Measurements from ENCODE around the gene JAML. TPM values are rescaled to one million over a fixed set of nuclear protein-coding genes. Genes with fewer than 3 reads are reported as not detected.

The JAML gene
- total RNA-seq, 1 experiment from 2014 or later: 5.4 TPM

DNA sequence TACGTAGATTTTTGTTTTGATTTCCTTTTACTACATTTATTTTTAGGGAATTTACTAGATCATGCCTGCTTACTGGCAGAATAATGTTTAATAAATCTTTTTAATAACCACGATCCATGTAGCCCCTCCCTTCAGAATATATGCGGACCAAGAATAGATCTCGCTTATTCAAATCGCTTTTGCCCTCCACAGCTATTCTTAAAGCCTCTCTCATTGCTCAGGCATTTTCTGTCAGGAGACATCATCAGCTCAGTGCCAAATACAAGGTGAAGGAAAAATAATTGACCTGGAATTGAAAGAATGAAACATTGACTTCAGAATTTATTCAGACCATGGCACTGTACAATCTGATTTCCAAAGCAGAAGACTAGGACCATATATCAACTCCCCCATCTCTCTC lies 10.0 kb upstream of the JAML start:
- no peak overlapping the region for H3K9ac ChIP-seq (ENCODE audit: low read length)
- no peaks in the 10 kb centered on the region for H3K36me3 ChIP-seq (ENCODE audit: insufficient read depth, low read length)
- H3K9me3 ChIP-seq (ENCODE audit: low read length): no peaks in the 10 kb centered on the region
- peak overlapping the region; percentile 45; the same call in 1 of the 2 replicates for H3K27ac ChIP-seq (ENCODE audit: low read length)
- H3K9me2 ChIP-seq (replicated peaks; ENCODE audit: insufficient read depth, low read length): no peaks in the 10 kb centered on the region
- H3K4me2 ChIP-seq (ENCODE audit: low read depth, low read length, poor library complexity, severe bottlenecking): peak overlapping the region; percentile 19
- no peak for DNase-seq
- H3K4me1 ChIP-seq (ENCODE audit: low read length): peaks cover 28% of the 10 kb centered on the region
- H2AFZ ChIP-seq (ENCODE audit: low read length): no peak overlapping the region
- no peaks in the 10 kb centered on the region for H3K27me3 ChIP-seq (ENCODE audit: low read length)
- H3K4me3 ChIP-seq (ENCODE audit: low read length): no peak overlapping the region
- no peaks in the 10 kb centered on the region for H4K20me1 ChIP-seq (ENCODE audit: insufficient read depth, low read depth, low read length)
- H3K79me2 ChIP-seq (ENCODE audit: low read length): no peaks in the 10 kb centered on the region

DNA sequence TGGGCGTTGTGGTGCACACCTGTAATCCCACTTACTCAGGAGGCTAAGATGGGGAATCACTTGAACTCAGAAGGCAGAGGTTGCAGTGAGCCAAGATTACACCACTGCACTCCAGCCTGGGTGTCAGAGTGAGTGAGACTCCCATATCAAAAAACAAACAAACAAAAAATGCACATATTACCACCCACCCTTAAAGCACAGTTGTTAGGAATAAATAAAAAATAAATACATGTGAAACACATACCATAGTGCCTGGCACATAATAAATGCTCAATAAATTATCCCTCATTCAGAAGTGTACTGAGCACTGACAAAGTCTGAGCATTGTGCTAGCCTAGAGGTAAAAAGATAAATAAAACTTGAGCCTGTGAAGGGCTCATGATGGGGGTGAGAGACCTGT lies 9.0 kb upstream of the JAML start:
- H3K9ac ChIP-seq (ENCODE audit: low read length): no peak overlapping the region
- no peaks in the 10 kb centered on the region for H3K36me3 ChIP-seq (ENCODE audit: insufficient read depth, low read length)
- no peaks in the 10 kb centered on the region for H4K20me1 ChIP-seq (ENCODE audit: insufficient read depth, low read depth, low read length)
- H3K27ac ChIP-seq (ENCODE audit: low read length): no peak overlapping the region
- no peak overlapping the region for H3K4me3 ChIP-seq (ENCODE audit: low read length)
- no peaks in the 10 kb centered on the region for H3K27me3 ChIP-seq (ENCODE audit: low read length)
- H3K9me2 ChIP-seq (replicated peaks; ENCODE audit: insufficient read depth, low read length): no peaks in the 10 kb centered on the region
- DNase-seq: no peak
- H2AFZ ChIP-seq (ENCODE audit: low read length): no peak overlapping the region
- H3K4me2 ChIP-seq (ENCODE audit: low read depth, low read length, poor library complexity, severe bottlenecking): no peak overlapping the region
- H3K79me2 ChIP-seq (ENCODE audit: low read length): no peaks in the 10 kb centered on the region
- H3K9me3 ChIP-seq (ENCODE audit: low read length): no peaks in the 10 kb centered on the region
- peaks cover 38% of the 10 kb centered on the region for H3K4me1 ChIP-seq (ENCODE audit: low read length)

DNA sequence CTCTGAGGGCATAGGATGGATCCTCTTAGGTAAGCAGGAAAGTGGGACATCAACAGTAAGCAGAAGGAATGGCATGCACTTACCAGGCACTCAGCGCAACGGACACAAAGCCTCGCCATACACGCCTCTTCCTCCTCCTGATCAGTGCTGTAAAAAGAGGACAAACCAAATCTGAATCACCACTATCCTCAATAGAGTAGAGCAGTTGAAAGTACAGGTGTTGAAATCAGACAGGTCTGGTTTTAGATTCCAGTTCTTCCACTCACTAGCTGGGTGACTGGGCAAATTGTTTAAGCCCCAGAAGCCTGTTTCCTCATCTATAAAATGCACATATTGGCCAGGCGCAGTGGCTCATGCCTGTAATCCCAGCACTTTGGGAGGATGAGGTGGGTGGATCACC lies 8.6 kb upstream of the JAML start:
- Histone ChIP-seq H3K4me2 (ENCODE audit: low read depth, low read length, poor library complexity, severe bottlenecking) (no peak overlapping the region), H2AFZ (ENCODE audit: low read length) (no peak overlapping the region), H3K27ac (ENCODE audit: low read length) (no peak overlapping the region), H3K4me1 (ENCODE audit: low read length) (peaks cover 41% of the 10 kb centered on the region), H3K27me3 (ENCODE audit: low read length) (no peaks in the 10 kb centered on the region), H3K36me3 (ENCODE audit: insufficient read depth, low read length) (no peaks in the 10 kb centered on the region), H3K79me2 (ENCODE audit: low read length) (no peaks in the 10 kb centered on the region), H3K4me3 (ENCODE audit: low read length) (no peak overlapping the region), H3K9me3 (ENCODE audit: low read length) (no peaks in the 10 kb centered on the region), H3K9ac (ENCODE audit: low read length) (no peak overlapping the region), H3K9me2 (replicated peaks; ENCODE audit: insufficient read depth, low read length) (no peaks in the 10 kb centered on the region), H4K20me1 (ENCODE audit: insufficient read depth, low read depth, low read length) (no peaks in the 10 kb centered on the region)
- no peak for DNase-seq

DNA sequence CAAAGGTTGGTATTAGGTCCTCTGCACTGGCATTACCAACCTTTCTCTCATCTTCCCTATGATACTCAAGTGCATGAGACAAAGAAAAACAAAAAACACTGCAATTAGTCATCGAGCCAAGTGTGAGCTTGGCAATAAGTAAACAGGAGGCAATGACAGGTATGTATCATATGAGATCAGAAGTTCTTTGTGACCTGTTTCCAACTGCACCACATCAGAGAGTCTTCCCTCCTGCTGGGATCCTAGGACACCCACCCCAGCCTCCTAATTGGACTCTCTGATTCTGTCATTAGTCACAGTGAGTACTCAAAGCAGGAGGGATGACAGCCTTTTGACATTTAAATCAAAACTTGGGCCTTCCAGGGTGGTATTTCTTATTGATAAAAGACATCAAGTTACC lies 7.8 kb upstream of the JAML start:
- peaks cover 45% of the 10 kb centered on the region for H3K4me1 ChIP-seq (ENCODE audit: low read length)
- no peak for DNase-seq
- H3K9me3 ChIP-seq (ENCODE audit: low read length): no peaks in the 10 kb centered on the region
- no peaks in the 10 kb centered on the region for H3K9me2 ChIP-seq (replicated peaks; ENCODE audit: insufficient read depth, low read length)
- H3K36me3 ChIP-seq (ENCODE audit: insufficient read depth, low read length): no peaks in the 10 kb centered on the region
- H3K79me2 ChIP-seq (ENCODE audit: low read length): no peaks in the 10 kb centered on the region
- H3K4me3 ChIP-seq (ENCODE audit: low read length): no peak overlapping the region
- H3K27ac ChIP-seq (ENCODE audit: low read length): no peak overlapping the region
- H2AFZ ChIP-seq (ENCODE audit: low read length): no peak overlapping the region
- no peak overlapping the region for H3K9ac ChIP-seq (ENCODE audit: low read length)
- no peaks in the 10 kb centered on the region for H4K20me1 ChIP-seq (ENCODE audit: insufficient read depth, low read depth, low read length)
- no peak overlapping the region for H3K4me2 ChIP-seq (ENCODE audit: low read depth, low read length, poor library complexity, severe bottlenecking)
- no peaks in the 10 kb centered on the region for H3K27me3 ChIP-seq (ENCODE audit: low read length)

DNA sequence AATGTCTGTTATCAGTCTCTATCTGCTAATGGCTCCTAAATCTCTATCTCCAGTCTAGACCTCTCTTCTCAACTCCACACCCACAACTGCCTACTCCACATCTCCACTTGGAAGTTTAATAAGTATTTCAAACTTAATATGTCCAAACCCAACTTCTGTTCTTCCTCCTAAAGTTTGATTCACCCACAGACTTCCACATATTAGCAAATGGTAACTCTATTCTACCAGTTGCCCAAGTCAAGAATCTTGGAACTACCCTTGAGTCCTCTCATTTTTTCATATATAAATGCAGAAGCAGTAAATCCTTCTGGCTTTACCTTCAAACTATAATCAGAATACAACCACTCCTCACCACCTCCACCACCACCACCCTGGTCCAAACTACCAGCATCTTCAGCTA lies 6.7 kb upstream of the JAML start:
- H3K9me2 ChIP-seq (replicated peaks; ENCODE audit: insufficient read depth, low read length): no peaks in the 10 kb centered on the region
- peaks cover 51% of the 10 kb centered on the region for H3K4me1 ChIP-seq (ENCODE audit: low read length)
- H3K27me3 ChIP-seq (ENCODE audit: low read length): no peaks in the 10 kb centered on the region
- no peak overlapping the region for H2AFZ ChIP-seq (ENCODE audit: low read length)
- no peak overlapping the region for H3K9ac ChIP-seq (ENCODE audit: low read length)
- no peaks in the 10 kb centered on the region for H3K36me3 ChIP-seq (ENCODE audit: insufficient read depth, low read length)
- no peaks in the 10 kb centered on the region for H3K79me2 ChIP-seq (ENCODE audit: low read length)
- no peak for DNase-seq
- no peak overlapping the region for H3K4me3 ChIP-seq (ENCODE audit: low read length)
- H3K9me3 ChIP-seq (ENCODE audit: low read length): no peaks in the 10 kb centered on the region
- 0 out of 2 replicates have a peak overlapping the region, but pooled peaks have one; percentile 22 for H3K27ac ChIP-seq (ENCODE audit: low read length)
- no peaks in the 10 kb centered on the region for H4K20me1 ChIP-seq (ENCODE audit: insufficient read depth, low read depth, low read length)
- no peak overlapping the region for H3K4me2 ChIP-seq (ENCODE audit: low read depth, low read length, poor library complexity, severe bottlenecking)

DNA sequence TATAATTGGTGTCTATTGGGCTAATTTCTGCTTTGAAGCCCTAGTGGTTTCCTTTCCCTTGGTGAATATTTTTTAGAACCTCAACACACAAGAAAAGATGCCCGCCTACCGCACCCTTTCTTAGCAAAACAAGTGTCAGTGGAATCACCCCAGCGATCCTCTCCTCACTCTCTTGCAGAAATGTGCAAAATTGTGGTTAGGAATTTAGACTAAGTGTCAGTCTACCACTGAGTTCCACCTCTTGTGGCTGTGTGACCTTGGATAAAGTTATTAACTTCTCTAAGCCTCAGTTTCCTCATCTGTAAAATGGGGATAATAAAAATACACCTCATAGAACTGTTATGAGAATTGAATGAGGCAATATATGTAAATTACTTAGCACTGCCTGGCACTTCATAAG lies 5.3 kb upstream of the JAML start:
- H3K4me2 ChIP-seq (ENCODE audit: low read depth, low read length, poor library complexity, severe bottlenecking): no peak overlapping the region
- H3K9me2 ChIP-seq (replicated peaks; ENCODE audit: insufficient read depth, low read length): no peaks in the 10 kb centered on the region
- no peak overlapping the region for H2AFZ ChIP-seq (ENCODE audit: low read length)
- peaks cover 5% of the 10 kb centered on the region; the same call in 1 of the 2 replicates for H3K9me3 ChIP-seq (ENCODE audit: low read length)
- H4K20me1 ChIP-seq (ENCODE audit: insufficient read depth, low read depth, low read length): no peaks in the 10 kb centered on the region
- H3K4me1 ChIP-seq (ENCODE audit: low read length): peaks cover 54% of the 10 kb centered on the region
- H3K9ac ChIP-seq (ENCODE audit: low read length): no peak overlapping the region
- H3K27ac ChIP-seq (ENCODE audit: low read length): peak overlapping the region; percentile 99
- H3K36me3 ChIP-seq (ENCODE audit: insufficient read depth, low read length): peaks cover 9% of the 10 kb centered on the region
- no peak for DNase-seq
- H3K27me3 ChIP-seq (ENCODE audit: low read length): no peaks in the 10 kb centered on the region
- H3K4me3 ChIP-seq (ENCODE audit: low read length): no peak overlapping the region
- no peaks in the 10 kb centered on the region for H3K79me2 ChIP-seq (ENCODE audit: low read length)

DNA sequence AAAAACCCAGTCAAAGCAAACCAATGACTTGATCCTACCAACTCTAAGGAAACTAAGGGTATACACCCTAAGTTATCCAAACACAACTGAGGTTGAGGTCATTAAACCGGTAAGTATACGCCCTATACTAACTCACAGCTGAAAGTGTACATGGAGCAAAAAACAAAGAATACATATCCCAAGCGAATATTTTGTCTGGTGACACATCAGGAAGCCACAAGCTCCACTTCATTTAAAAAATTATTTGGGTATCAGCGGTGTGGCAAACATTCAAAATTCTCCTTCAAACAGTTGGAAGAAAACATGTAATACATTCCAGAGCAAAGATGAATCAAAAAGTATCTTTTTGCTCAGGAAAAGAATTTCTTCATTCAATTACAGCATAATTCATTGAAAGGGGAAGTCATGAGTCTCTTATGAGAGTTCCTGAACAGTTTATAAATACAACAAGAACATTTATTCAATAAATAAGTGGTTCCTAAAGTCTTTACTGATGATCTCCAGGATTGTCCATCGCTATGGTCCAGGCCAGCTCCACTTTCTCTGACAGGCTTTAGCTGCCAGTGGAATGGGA lies 4.5 kb upstream of the JAML start:
- H3K9me3 ChIP-seq (ENCODE audit: low read length): peaks cover 5% of the 10 kb centered on the region; the same call in 1 of the 2 replicates
- H2AFZ ChIP-seq (ENCODE audit: low read length): no peak overlapping the region
- peaks cover 54% of the 10 kb centered on the region for H3K4me1 ChIP-seq (ENCODE audit: low read length)
- no peak overlapping the region for H3K4me3 ChIP-seq (ENCODE audit: low read length)
- H3K27me3 ChIP-seq (ENCODE audit: low read length): no peaks in the 10 kb centered on the region
- H3K36me3 ChIP-seq (ENCODE audit: insufficient read depth, low read length): peaks cover 9% of the 10 kb centered on the region
- no peak overlapping the region for H3K9ac ChIP-seq (ENCODE audit: low read length)
- no peaks in the 10 kb centered on the region for H3K9me2 ChIP-seq (replicated peaks; ENCODE audit: insufficient read depth, low read length)
- H4K20me1 ChIP-seq (ENCODE audit: insufficient read depth, low read depth, low read length): no peaks in the 10 kb centered on the region
- no peaks in the 10 kb centered on the region for H3K79me2 ChIP-seq (ENCODE audit: low read length)
- DNase-seq: no peak
- H3K27ac ChIP-seq (ENCODE audit: low read length): peak overlapping the region; percentile 99
- H3K4me2 ChIP-seq (ENCODE audit: low read depth, low read length, poor library complexity, severe bottlenecking): no peak overlapping the region

DNA sequence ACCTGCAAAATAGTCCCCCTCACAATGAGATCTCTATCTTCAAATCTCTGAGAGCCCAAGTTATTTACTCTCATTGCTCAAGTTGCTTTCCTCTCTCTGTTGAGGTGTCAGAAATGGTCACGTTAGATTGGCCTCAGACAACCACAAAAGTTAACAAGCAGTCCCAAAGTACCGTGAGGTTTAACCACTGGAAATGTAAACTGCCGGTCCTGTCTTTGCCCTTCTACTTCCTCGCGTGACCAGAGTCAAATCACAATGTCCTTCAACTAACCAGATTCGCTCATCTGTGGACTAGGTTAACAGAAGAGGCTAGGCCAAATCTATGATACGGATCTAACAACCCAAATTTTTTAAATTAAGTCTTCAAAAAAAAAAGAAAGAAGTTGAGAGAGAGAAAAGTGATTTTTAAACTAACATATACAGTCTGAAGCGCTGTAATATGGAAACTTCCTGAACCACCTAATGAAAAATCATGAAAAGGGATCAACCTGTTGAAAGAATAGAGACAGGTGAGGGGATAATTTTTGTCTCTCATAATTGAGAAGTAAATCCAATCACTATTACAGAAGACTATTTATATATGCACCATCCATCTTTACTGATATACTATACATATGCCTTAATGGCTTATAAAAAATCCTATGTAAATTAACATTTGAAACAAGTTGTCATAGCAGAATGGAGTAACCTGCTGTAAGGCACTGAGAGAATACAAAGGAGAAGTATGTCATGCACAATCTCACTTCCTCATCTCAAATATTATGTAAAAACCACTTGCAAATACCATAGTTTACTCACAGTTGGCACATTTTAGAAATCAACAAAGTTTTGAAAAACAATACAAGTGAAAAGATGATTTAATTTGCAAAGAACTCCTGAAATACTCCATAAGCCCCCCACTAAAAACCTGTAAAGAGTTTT lies 3.3 kb upstream of the JAML start:
- H3K4me3 ChIP-seq (ENCODE audit: low read length): peak overlapping the region; percentile 23; the same call in 1 of the 2 replicates
- peak overlapping the region; percentile 99 for H3K27ac ChIP-seq (ENCODE audit: low read length)
- H3K4me1 ChIP-seq (ENCODE audit: low read length): peaks cover 67% of the 10 kb centered on the region
- peak overlapping the region; percentile 65 for H3K4me2 ChIP-seq (ENCODE audit: low read depth, low read length, poor library complexity, severe bottlenecking)
- H3K36me3 ChIP-seq (ENCODE audit: insufficient read depth, low read length): peaks cover 9% of the 10 kb centered on the region
- H2AFZ ChIP-seq (ENCODE audit: low read length): no peak overlapping the region
- H3K9me3 ChIP-seq (ENCODE audit: low read length): peaks cover 5% of the 10 kb centered on the region; the same call in 1 of the 2 replicates
- no peaks in the 10 kb centered on the region for H3K27me3 ChIP-seq (ENCODE audit: low read length)
- DNase-seq: peak; percentile 80
- peak overlapping the region; percentile 58 for H3K9ac ChIP-seq (ENCODE audit: low read length)
- no peaks in the 10 kb centered on the region for H3K9me2 ChIP-seq (replicated peaks; ENCODE audit: insufficient read depth, low read length)
- H4K20me1 ChIP-seq (ENCODE audit: insufficient read depth, low read depth, low read length): no peaks in the 10 kb centered on the region
- H3K79me2 ChIP-seq (ENCODE audit: low read length): no peaks in the 10 kb centered on the region
